Lung (tissue), 12 donors: Measurements from ENCODE around the gene CACNA1C. TPM values are rescaled to one million over a fixed set of nuclear protein-coding genes. Genes with fewer than 3 reads are reported as not detected.

Experiments
- ATAC-seq: fragments of 200-7000 bp; cut with Tn5 transposase; one replicate; pipeline ENCODE4 v1.9.1; 2020; ENCODE audit warnings: moderate number of reproducible peaks; ENCODE audit not compliant: insufficient read depth, low FRiP score
- DNase-seq, 3 donors: peaks; one replicate each; pipeline ENCODE4 v3.0.0-alpha.2; 2013 to 2017
- H3K27ac ChIP-seq, 2 donors: one replicate each; pipeline ENCODE4 v1.5.1; 2013; ENCODE audit warnings: mild to moderate bottlenecking in 2 of 2, moderate library complexity in 2 of 2, control low read depth in 1 of 2, inconsistent platforms in 1 of 2, low read depth in 1 of 2, low read length in 1 of 2
- H3K27me3 ChIP-seq, 3 donors: one replicate each; pipeline ENCODE4 v1.5.1; 2013; ENCODE audit warnings: low read length in 2 of 3; ENCODE audit not compliant: control insufficient read depth in 3 of 3, insufficient read depth in 3 of 3
- H3K36me3 ChIP-seq, 4 donors: one replicate each; pipeline ENCODE4 v1.5.1; 2013; ENCODE audit warnings: low read length in 4 of 4, mild to moderate bottlenecking in 1 of 4, moderate library complexity in 1 of 4; ENCODE audit not compliant: control insufficient read depth in 4 of 4, insufficient read depth in 4 of 4
- H3K4me1 ChIP-seq, 5 donors: one replicate each; pipeline ENCODE4 v1.5.1; 2013; ENCODE audit warnings: low read length in 5 of 5, mild to moderate bottlenecking in 2 of 5, moderate library complexity in 1 of 5; ENCODE audit not compliant: control insufficient read depth in 5 of 5, insufficient read depth in 5 of 5
- H3K4me3 ChIP-seq: one replicate; pipeline ENCODE4 v1.5.1; 2013; ENCODE audit warnings: mild to moderate bottlenecking, control low read depth, moderate library complexity
- H3K9ac ChIP-seq, 2 donors: one replicate each; pipeline ENCODE4 v1.5.1; 2013; ENCODE audit warnings: low read length in 2 of 2, control low read depth in 1 of 2; ENCODE audit not compliant: insufficient read depth in 1 of 2
- H3K9me3 ChIP-seq, 4 donors: one replicate each; pipeline ENCODE4 v1.5.1; 2013; ENCODE audit warnings: low read length in 3 of 4, mild to moderate bottlenecking in 1 of 4, moderate library complexity in 1 of 4; ENCODE audit not compliant: control insufficient read depth in 4 of 4, insufficient read depth in 3 of 4
- WGBS, 2 donors: extraction: QIAGEN DNeasy Blood & Tissue Kit; methylation state at CpG; one replicate each; pipeline ENCODE4 v1.1.7; 2013; 5-methylcytosine and 5-hydroxymethylcytosine counted together
- polyA plus RNA-seq, 2 donors: library from polyadenylated mRNA; stranded (reverse); fragments of 200-250 nt; gene quantifications; one replicate each; pipeline ENCODE4 v1.2.1, GENCODE V29; 2013
- total RNA-seq, 2 donors: library from RNA; depleted of rRNA in 1 of 2; stranded (reverse); fragments of >200 nt in 1 of 2; gene quantifications; one replicate each; pipeline ENCODE4 v1.2.1, GENCODE V29; 2014 to 2021
- TF ChIP-seq, protein P1 (sequence below): IDR thresholded peaks from 2 replicates; pipeline ENCODE4 v1.5.1; 2012; ENCODE audit warnings: mild to moderate bottlenecking; ENCODE audit errors: control extremely low read depth, extremely low read depth
- donor health status: control.
- donor health status: control.
- donor health status: Bipolar disorder and iron deficiency.
- donor health status: healthy.
- donor health status: DM: yes; HTN: yes; CAD: no.

Gene CACNA1C
- total and polyA plus RNA-seq, 4 donors = 3.2 to 17.5 (median 7.5) TPM

DNA sequence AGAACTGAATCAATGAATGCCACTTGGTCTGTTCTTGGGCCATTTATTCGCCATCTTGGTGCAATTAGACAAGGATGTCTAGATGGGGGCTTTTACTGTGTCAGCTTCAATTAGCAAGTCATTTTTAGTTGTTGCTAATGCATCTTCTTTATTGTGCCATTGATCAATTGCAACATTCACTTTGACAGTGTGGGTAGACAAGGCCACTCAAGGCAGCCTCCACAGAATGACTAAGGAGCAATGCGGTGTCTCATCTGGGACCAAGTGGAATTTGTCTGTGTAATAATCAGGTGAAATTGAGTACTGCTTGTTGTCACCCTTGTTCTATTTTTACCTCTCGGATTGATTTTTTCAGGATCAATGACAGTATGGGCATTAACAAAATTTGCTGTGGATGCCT, 275.9 kb downstream of the CACNA1C start:
- no peaks in the 10 kb centered on the region for H3K27me3 ChIP-seq
- no peak overlapping the region for H3K9ac ChIP-seq
- TF ChIP-seq, protein P1, sequence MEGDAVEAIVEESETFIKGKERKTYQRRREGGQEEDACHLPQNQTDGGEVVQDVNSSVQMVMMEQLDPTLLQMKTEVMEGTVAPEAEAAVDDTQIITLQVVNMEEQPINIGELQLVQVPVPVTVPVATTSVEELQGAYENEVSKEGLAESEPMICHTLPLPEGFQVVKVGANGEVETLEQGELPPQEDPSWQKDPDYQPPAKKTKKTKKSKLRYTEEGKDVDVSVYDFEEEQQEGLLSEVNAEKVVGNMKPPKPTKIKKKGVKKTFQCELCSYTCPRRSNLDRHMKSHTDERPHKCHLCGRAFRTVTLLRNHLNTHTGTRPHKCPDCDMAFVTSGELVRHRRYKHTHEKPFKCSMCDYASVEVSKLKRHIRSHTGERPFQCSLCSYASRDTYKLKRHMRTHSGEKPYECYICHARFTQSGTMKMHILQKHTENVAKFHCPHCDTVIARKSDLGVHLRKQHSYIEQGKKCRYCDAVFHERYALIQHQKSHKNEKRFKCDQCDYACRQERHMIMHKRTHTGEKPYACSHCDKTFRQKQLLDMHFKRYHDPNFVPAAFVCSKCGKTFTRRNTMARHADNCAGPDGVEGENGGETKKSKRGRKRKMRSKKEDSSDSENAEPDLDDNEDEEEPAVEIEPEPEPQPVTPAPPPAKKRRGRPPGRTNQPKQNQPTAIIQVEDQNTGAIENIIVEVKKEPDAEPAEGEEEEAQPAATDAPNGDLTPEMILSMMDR = no peak
- H3K4me1 ChIP-seq = peaks cover 0 to 12% (median 6%) of the 10 kb centered on the region in 5 donors
- no peak overlapping the region for H3K27ac ChIP-seq
- H3K36me3 ChIP-seq = no peaks in the 10 kb centered on the region
- 85 to 97% methylated on average over 3 of the region's 3 CpGs for WGBS, 2 donors
- no peak overlapping the region for H3K4me3 ChIP-seq
- no peak for DNase-seq
- H3K9me3 ChIP-seq = peaks cover 0 to 2% (median 0%) of the 10 kb centered on the region in 4 donors
- no peak for ATAC-seq

DNA sequence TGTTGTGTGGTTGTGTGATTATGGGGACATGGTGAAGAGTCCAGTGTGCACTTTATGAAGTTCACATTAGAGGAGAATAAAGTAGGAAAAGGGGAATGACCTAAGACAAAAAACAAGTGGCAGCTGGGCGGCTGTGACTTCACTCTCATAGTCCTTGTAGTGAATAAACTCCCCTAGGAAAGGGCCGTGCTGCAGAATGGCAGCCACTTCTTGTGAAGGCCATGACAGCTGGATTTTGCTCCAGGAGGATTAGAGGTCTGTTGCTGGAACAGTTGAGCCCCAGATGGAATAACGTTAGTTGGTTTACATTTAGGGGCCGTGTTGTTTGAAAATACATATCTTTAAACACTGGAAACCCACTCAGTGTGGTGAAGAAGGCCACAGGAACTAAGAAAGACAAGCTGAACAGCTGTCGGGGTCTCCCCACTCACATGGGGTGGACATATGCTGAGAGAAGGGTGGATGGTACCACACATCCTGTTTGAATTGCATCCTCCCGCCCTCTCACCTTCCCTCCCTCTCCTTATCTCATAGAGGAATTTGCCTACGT, 276.9 kb downstream of the CACNA1C start:
- Histone ChIP-seq H3K27me3 (no peaks in the 10 kb centered on the region), H3K4me1 (peaks cover 0 to 12% (median 3%) of the 10 kb centered on the region in 5 donors), H3K9me3 (peaks cover 0 to 2% (median 0%) of the 10 kb centered on the region in 4 donors), H3K36me3 (no peaks in the 10 kb centered on the region), H3K9ac (no peak overlapping the region), H3K27ac (no peak overlapping the region), H3K4me3 (no peak overlapping the region)
- no peak for ATAC-seq
- DNase-seq = no peak
- WGBS, 2 donors = 71 to 81% methylated on average over 7 of the region's 7 CpGs
- TF ChIP-seq, protein P1 = no peak

DNA sequence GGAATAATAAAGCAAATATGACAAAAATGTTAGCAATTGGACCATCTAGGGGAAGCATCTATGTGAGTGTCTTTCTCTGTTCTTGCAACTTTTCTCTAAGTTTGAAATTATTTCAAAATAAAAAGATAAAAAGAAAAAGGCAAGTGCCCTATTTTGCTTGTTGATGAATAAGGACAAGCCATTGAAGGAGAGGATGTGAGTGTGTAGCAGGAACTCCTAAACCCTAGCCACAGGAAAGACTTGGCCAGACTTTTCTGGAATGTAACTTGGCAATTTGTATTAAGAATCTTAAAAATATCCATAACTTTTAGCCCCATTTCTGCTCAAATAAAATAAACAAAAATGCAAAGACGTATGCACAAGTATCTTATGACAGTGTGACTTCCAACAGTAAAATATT, 279.4 kb downstream of the CACNA1C start:
- Histone ChIP-seq H3K4me3 (no peak overlapping the region), H3K36me3 (no peaks in the 10 kb centered on the region), H3K27me3 (no peaks in the 10 kb centered on the region), H3K9ac (no peak overlapping the region), H3K4me1 (peaks cover 0 to 24% (median 5%) of the 10 kb centered on the region in 5 donors), H3K9me3 (peaks cover 0 to 2% (median 0%) of the 10 kb centered on the region in 4 donors), H3K27ac (no peak overlapping the region)
- no peak for DNase-seq
- no peak for ATAC-seq
- TF ChIP-seq, protein P1 = no peak
- WGBS, 2 donors = 65 to 79% methylated on average over 1 of the region's 1 CpG

DNA sequence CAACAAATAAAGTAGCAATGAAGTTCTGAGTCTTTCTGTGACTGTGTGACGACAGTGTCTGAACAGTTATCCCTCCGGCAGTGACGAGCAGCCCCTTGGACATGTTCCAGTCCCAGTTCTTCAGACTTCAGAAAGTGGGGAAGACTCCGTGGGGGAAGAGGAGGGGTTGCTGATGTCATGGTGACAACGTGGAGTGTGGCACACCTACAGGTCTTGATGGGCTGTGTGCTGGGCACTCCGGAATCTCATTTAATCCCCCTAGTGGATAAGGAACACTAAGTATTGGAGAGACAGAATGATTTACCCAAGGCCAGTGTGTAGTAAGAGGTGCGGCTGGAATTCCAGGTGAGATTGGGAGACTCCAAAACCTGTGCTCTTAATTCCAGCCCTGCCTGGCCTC, 280.2 kb downstream of the CACNA1C start:
- Histone ChIP-seq H3K9me3 (peaks cover 0 to 2% (median 0%) of the 10 kb centered on the region in 4 donors), H3K4me3 (no peak overlapping the region), H3K27ac (peak overlapping the region in 1 of 2 donors; percentile 70), H3K9ac (no peak overlapping the region), H3K4me1 (peaks cover 0 to 24% (median 5%) of the 10 kb centered on the region in 5 donors), H3K36me3 (no peaks in the 10 kb centered on the region), H3K27me3 (no peaks in the 10 kb centered on the region)
- ATAC-seq (no peak), DNase-seq (no peak)
- WGBS, 2 donors = 52 to 72% methylated on average over 7 of the region's 7 CpGs
- TF ChIP-seq, protein P1 = no peak
